ENCODE data around the gene CEACAM4.

DNA sequence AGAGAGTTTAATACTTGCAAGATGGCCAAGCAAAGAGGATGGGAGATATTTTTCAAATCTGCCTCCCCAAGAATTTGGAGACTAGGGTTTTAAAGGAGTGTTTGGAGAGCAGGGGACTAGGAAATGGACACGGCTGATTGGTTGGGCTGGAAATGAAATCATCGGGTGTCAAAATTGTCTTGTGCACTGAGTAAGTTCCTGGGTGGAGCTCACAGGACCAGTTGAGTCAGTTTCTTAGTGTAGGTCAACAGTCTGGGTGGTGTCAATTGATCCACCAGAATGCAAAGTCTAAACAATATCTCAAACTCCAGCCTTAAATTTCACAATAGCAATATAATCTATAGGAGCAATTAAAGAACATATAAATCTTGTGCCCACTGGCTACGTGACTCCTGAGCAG, 23.0 kb upstream of the CEACAM4 start:
- TF ChIP-seq CTCF (IDR thresholded peaks at IDR 0.05), result no peak
- no peak for TF ChIP-seq POLR2A (IDR thresholded peaks at IDR 0.05)
